ENCODE data around the gene BLOC1S5.
"Not testable (repeated sequence)": the region's sequence is repeated elsewhere in the genome, so short reads cannot be mapped to it uniquely, and the experiment has no call there.

The BLOC1S5 gene

GRCh38 chr6:8080362-8081151 is 16.4 kb upstream of the BLOC1S5 start:
- DNase-seq: no peak

- no peak for DNase-seq
Observed at GRCh38 chr6:8079126-8079525, 14.9 kb upstream of the BLOC1S5 start.

GRCh38 chr6:8077991-8078390 is 13.8 kb upstream of the BLOC1S5 start:
- DNase-seq: no peak

GRCh38 chr6:8075704-8076103 is 11.5 kb upstream of the BLOC1S5 start:
- no peak for DNase-seq

GRCh38 chr6:8075185-8075584 is 11.0 kb upstream of the BLOC1S5 start:
- no peak for DNase-seq

GRCh38 chr6:8074213-8074612 is 10.0 kb upstream of the BLOC1S5 start:
- no peak for DNase-seq

GRCh38 chr6:8073758-8074157 is 9.6 kb upstream of the BLOC1S5 start:
- no peak for DNase-seq

- no peak for DNase-seq
Observed at GRCh38 chr6:8070718-8071117, 6.5 kb upstream of the BLOC1S5 start.

GRCh38 chr6:8069631-8070284 is 5.6 kb upstream of the BLOC1S5 start:
- no peak for DNase-seq

GRCh38 chr6:8069151-8069550 is 5.0 kb upstream of the BLOC1S5 start:
- DNase-seq: no peak

GRCh38 chr6:8066108-8066507 is 1.9 kb upstream of the BLOC1S5 start:
- DNase-seq: no peak

GRCh38 chr6:8065519-8065911 is 1.3 kb upstream of the BLOC1S5 start:
- no peak for DNase-seq

GRCh38 chr6:8064638-8065518 is 689 bp upstream of the BLOC1S5 start:
- DNase-seq: no peak

GRCh38 chr6:8061736-8062135 is 2.5 kb downstream of the BLOC1S5 start:
- DNase-seq: no peak

- DNase-seq: no peak
Observed at GRCh38 chr6:8060346-8060745, 3.8 kb downstream of the BLOC1S5 start.

GRCh38 chr6:8059129-8059528 is 5.1 kb downstream of the BLOC1S5 start:
- DNase-seq: no peak

- DNase-seq: no peak
Observed at GRCh38 chr6:8057793-8058192, 6.4 kb downstream of the BLOC1S5 start.

- no peak for DNase-seq
Observed at GRCh38 chr6:8057263-8057662, 6.9 kb downstream of the BLOC1S5 start.

- DNase-seq: no peak
Observed at GRCh38 chr6:8054276-8054675, 9.9 kb downstream of the BLOC1S5 start.

GRCh38 chr6:8047541-8048292 is 16.5 kb downstream of the BLOC1S5 start:
- no peak for DNase-seq

- DNase-seq: not testable (repeated sequence)
Observed at GRCh38 chr6:8045769-8046168, 18.4 kb downstream of the BLOC1S5 start.

- no peak for DNase-seq
Observed at GRCh38 chr6:8043221-8043620, 21.0 kb downstream of the BLOC1S5 start.

Data from NCI-H2107 (cell line).